SK-N-SH treated with all-trans-retinoic acid at 6 μM for 48 hours (cell line): Measurements from ENCODE around the gene APOLD1.

Source experiments
- ATAC-seq: fragments of 200-7000 bp; cut with Tn5 transposase; 3 replicates; pipeline ENCODE4 v1.9.1; 2020; ENCODE audit warnings: mild to moderate bottlenecking, moderate library complexity
- ARNTL ChIP-seq: fragments of 450-650 bp; formaldehyde crosslinking; IDR thresholded peaks from 2 replicates; pipeline ENCODE4 v1.5.0; 2020; ENCODE audit warnings: low read depth, mild to moderate bottlenecking, moderate library complexity, borderline replicate concordance
- BACH2 ChIP-seq: fragments of 250-450 bp; sonication (Bioruptor Pico); IDR thresholded peaks from 2 replicates; pipeline ENCODE4 v1.9.0; 2021; ENCODE audit warnings: mild to moderate bottlenecking, borderline replicate concordance
- CREB5 ChIP-seq: fragments of 250-450 bp; sonication (Bioruptor Pico); IDR thresholded peaks from 2 replicates; pipeline ENCODE4 v1.5.1; 2020; ENCODE audit warnings: low read depth, mild to moderate bottlenecking, moderate library complexity
- CSDC2 ChIP-seq: fragments of 250-450 bp; sonication (Bioruptor Pico); IDR thresholded peaks from 2 replicates; pipeline ENCODE4 v1.5.0; 2020; ENCODE audit warnings: mild to moderate bottlenecking, moderate library complexity
- CSRNP3 ChIP-seq: fragments of 250-450 bp; sonication (Bioruptor Pico); IDR thresholded peaks from 2 replicates; pipeline ENCODE4 v1.5.1; 2021; ENCODE audit warnings: mild to moderate bottlenecking, moderate library complexity
- GLIS3 ChIP-seq: fragments of 250-450 bp; sonication (Bioruptor Pico); IDR thresholded peaks from 2 replicates; pipeline ENCODE4 v1.5.0; 2020; ENCODE audit warnings: mild to moderate bottlenecking, moderate library complexity
- ISL1 ChIP-seq: fragments of 250-450 bp; sonication (Bioruptor Pico); IDR thresholded peaks from 2 replicates; pipeline ENCODE4 v2.1.2; 2022; ENCODE audit warnings: mild to moderate bottlenecking, moderate library complexity
- OSR1 ChIP-seq: fragments of 250-450 bp; sonication (Bioruptor Pico); IDR thresholded peaks from 2 replicates; pipeline ENCODE4 v1.8.0; 2022; ENCODE audit warnings: moderate library complexity, mild to moderate bottlenecking, inconsistent platforms
- PATZ1 ChIP-seq: fragments of 250-450 bp; sonication (Bioruptor Pico); IDR thresholded peaks from 2 replicates; pipeline ENCODE4 v1.8.0; 2020; ENCODE audit warnings: mild to moderate bottlenecking, moderate library complexity, borderline replicate concordance
- POU6F1 ChIP-seq: fragments of 250-450 bp; sonication (Bioruptor Pico); IDR thresholded peaks from 2 replicates; pipeline ENCODE4 v1.8.0; 2021; ENCODE audit warnings: low read depth, mild to moderate bottlenecking, moderate library complexity, borderline replicate concordance
- SNAI2 ChIP-seq: fragments of 250-450 bp; sonication (Bioruptor Pico); IDR thresholded peaks from 2 replicates; pipeline ENCODE4 v1.5.0; 2020; ENCODE audit warnings: mild to moderate bottlenecking, moderate library complexity
- TCF4 ChIP-seq: fragments of 250-450 bp; sonication (Bioruptor Pico); IDR thresholded peaks from 2 replicates; pipeline ENCODE4 v1.8.0; 2021; ENCODE audit warnings: mild to moderate bottlenecking, moderate library complexity, borderline replicate concordance
- TSHZ2 ChIP-seq: fragments of 250-450 bp; sonication (Bioruptor Pico); IDR thresholded peaks from 2 replicates; pipeline ENCODE4 v1.5.0; 2020; ENCODE audit warnings: mild to moderate bottlenecking, moderate library complexity
- ZC3H10 ChIP-seq: fragments of 250-450 bp; sonication (Bioruptor Pico); IDR thresholded peaks from 2 replicates; pipeline ENCODE4 v1.5.1; 2021; ENCODE audit warnings: mild to moderate bottlenecking, moderate library complexity
- ZNF565 ChIP-seq: fragments of 450-650 bp; formaldehyde crosslinking; conservative IDR thresholded peaks from 2 replicates; pipeline ENCODE4 v1.5.0; 2020; ENCODE audit warnings: low read depth, mild to moderate bottlenecking, moderate library complexity
- ZNF70 ChIP-seq: fragments of 450-650 bp; formaldehyde crosslinking; IDR thresholded peaks from 2 replicates; pipeline ENCODE4 v1.5.0; 2020; ENCODE audit warnings: mild to moderate bottlenecking, moderate library complexity

The APOLD1 gene

GRCh38 chr12:12747278-12747677 lies 38.2 kb upstream of the APOLD1 start:
- ATAC-seq, result no peak
- TF ChIP-seq OSR1 (CRISPR knock-in tag), result no peak
- TF ChIP-seq POU6F1, result no peak
- TF ChIP-seq ISL1 (CRISPR knock-in tag), result no peak
- TF ChIP-seq ZC3H10 (CRISPR knock-in tag), result no peak
- TF ChIP-seq CSRNP3 (CRISPR knock-in tag), result no peak
- TF ChIP-seq BACH2 (CRISPR knock-in tag), result no peak
- TF ChIP-seq PATZ1 (CRISPR knock-in tag), result no peak
- TF ChIP-seq TSHZ2 (CRISPR knock-in tag), result no peak
- TF ChIP-seq ZNF565 (CRISPR knock-in tag), result no peak
- no peak for TF ChIP-seq GLIS3 (CRISPR knock-in tag)
- TF ChIP-seq ARNTL (CRISPR knock-in tag), result no peak
- no peak for TF ChIP-seq SNAI2 (CRISPR knock-in tag)
- TF ChIP-seq CSDC2 (CRISPR knock-in tag), result no peak
- TF ChIP-seq CREB5, result no peak
- no peak for TF ChIP-seq ZNF70 (CRISPR knock-in tag)
- no peak for TF ChIP-seq TCF4 (CRISPR knock-in tag)

GRCh38 chr12:12748044-12748443 lies 37.4 kb upstream of the APOLD1 start:
- TF ChIP-seq PATZ1 (CRISPR knock-in tag) (no peak), GLIS3 (CRISPR knock-in tag) (no peak), TSHZ2 (CRISPR knock-in tag) (no peak)
- ATAC-seq, result no peak
